Retinal pigment epithelial cell (primary cell): ENCODE data around the gene TAS1R2.
"Not testable (repeated sequence)": the region's sequence is repeated elsewhere in the genome, so short reads cannot be mapped to it uniquely, and the experiment has no call there.

Experiments
- DNase-seq: peaks from one replicate; pipeline ENCODE4 v3.0.0-alpha.2; 2010; ENCODE audit warnings: low read depth
- H3K4me3 ChIP-seq: 2 replicates; pipeline ENCODE4 v1.5.1; 2011; ENCODE audit warnings: mild to moderate bottlenecking, low read length, control low read depth, moderate library complexity
- TF ChIP-seq, protein P1 (sequence below): conservative IDR thresholded peaks from 2 replicates; pipeline ENCODE4 v1.5.1; 2011; ENCODE audit warnings: low read depth, low read length, control low read depth, inconsistent platforms

TAS1R2 gene

GRCh38 chr1:18874600-18874999 is 15.1 kb upstream of the TAS1R2 start:
- TF ChIP-seq, protein P1, sequence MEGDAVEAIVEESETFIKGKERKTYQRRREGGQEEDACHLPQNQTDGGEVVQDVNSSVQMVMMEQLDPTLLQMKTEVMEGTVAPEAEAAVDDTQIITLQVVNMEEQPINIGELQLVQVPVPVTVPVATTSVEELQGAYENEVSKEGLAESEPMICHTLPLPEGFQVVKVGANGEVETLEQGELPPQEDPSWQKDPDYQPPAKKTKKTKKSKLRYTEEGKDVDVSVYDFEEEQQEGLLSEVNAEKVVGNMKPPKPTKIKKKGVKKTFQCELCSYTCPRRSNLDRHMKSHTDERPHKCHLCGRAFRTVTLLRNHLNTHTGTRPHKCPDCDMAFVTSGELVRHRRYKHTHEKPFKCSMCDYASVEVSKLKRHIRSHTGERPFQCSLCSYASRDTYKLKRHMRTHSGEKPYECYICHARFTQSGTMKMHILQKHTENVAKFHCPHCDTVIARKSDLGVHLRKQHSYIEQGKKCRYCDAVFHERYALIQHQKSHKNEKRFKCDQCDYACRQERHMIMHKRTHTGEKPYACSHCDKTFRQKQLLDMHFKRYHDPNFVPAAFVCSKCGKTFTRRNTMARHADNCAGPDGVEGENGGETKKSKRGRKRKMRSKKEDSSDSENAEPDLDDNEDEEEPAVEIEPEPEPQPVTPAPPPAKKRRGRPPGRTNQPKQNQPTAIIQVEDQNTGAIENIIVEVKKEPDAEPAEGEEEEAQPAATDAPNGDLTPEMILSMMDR = no peak
- DNase-seq = no peak
- no peak overlapping the region for H3K4me3 ChIP-seq

DNA sequence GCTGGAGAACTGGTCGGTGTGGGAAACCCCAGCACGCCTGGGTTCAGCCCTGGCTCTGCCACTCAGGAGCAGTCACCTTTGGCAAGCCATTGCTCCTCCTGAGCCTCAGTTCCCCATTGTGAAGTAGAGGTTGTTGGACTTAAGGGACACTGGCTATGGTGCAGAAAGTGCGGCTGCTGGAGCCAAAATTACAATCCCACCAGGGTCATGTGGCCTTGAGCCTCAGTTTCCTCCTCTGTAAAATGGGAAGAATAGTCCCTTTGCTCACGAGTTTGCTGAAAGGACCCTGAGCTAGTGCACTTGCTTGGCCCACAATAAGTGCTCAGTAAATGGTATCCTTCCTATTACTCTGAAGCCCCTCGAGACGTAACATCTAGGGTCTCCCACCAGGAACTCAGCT is 14.6 kb upstream of the TAS1R2 start:
- TF ChIP-seq, protein P1 = no peak
- no peak for DNase-seq
- H3K4me3 ChIP-seq = no peak overlapping the region

- H3K4me3 ChIP-seq = no peak overlapping the region
- no peak for DNase-seq
- TF ChIP-seq, protein P1 = no peak
Observed at GRCh38 chr1:18872071-18872611, 12.7 kb upstream of the TAS1R2 start.

DNA sequence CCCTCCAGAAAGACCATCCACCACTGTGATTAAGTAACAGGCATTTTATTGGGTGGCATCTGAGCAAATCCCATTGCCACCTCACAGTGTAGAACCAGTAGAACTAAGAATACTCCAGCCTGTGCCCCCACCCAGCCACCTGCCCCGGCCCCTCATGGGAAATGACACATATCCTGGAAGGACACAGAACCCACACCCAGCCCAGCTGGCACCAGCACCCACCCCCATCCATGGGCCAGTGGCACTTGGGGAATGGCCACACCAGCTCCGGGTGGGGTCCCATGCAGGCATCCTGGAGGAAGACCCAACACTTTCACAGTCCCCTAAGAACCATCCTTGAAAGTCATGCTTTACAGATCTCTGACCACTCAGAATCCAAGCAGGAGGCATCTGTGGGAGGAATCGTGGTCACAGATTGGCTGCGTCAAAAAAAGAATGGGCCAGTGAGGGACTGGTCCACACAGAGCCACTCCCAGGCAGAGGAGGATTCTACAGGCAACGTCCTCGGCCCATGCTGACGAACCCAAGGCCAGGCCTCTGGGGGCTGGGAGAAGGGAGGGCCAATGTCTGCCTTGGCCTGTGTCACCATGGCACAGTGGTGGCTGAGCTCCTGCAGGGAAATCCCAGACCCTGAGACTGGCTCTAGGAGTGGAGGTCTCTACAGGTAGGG is 12.1 kb upstream of the TAS1R2 start:
- TF ChIP-seq, protein P1 = no peak
- DNase-seq = no peak
- H3K4me3 ChIP-seq = no peak overlapping the region

DNA sequence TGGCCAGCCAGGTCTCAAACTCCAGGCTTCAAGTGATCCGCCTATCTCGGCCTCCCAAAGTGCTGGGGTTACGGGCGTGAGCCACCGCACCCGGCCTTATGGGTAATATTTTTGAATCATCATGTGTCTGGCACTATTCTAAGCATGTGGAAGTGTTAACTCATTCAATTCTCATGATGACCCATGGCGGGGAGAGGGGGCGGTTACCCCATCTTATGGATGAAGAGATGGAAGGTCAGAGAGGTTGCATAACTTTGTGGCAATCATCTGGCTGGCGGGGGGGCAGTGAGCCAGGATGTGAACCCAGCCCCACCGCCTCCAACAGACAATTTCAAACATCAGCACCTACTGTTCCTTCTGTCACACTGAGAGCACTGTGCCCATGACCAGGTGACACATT is 11.5 kb upstream of the TAS1R2 start:
- H3K4me3 ChIP-seq = no peak overlapping the region
- DNase-seq = no peak
- TF ChIP-seq, protein P1 = no peak

DNA sequence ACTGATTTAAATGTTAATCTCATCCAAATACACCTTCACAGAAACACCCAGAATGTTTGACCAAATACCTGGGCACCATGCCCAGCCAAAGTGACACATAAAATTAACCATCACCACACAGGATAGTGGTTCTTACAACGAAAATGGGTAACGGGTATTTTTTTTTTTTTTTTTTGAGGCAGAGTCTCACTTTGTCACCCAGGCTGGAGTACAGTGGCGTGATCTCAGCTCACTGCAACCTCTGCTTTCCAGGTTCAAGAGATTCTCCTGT is 11.1 kb upstream of the TAS1R2 start:
- not testable (repeated sequence) for H3K4me3 ChIP-seq, DNase-seq

DNA sequence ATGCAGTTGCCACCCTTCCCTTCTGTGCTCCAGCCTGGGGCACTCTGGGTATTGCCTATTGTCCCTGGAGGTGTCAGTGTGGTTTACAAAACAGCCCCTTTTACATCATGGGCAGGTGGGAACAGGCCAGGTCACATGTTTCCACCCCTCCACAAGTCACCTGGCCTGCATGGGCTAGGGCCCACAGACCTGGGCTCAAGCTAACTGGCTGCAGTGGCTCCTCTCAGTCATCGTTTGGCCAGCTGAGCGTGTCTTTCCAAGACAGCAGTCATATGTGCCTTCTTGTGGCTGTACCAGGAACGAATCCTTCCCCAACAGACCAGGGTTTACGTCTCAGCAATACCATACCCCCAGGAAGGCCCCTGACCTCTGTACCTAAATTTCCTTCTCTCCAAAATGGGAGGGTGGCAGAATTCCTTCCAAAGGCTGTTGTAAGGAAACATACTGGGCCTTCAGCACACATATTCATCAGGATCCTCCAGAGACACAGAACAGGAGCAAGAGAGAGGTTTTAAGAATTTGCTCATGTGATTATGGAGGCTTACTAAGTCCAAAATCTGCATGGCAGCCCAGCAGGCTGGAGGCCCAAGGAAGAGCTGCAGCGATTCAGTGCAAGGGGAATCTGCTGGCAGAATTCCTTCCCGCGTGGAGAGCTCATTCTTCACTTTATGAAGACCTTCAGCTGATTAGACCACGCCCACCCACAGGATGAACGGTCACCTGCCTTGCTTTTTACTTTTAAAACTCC is 10.6 kb upstream of the TAS1R2 start:
- TF ChIP-seq, protein P1 = no peak
- H3K4me3 ChIP-seq = no peak overlapping the region
- DNase-seq = no peak
